Endodermal cell (in vitro differentiated cells): ENCODE data around the gene UQCRFS1. TPM values are rescaled to one million over a fixed set of nuclear protein-coding genes. Genes with fewer than 3 reads are reported as not detected.
"Not testable (repeated sequence)": the region's sequence is repeated elsewhere in the genome, so short reads cannot be mapped to it uniquely, and the experiment has no call there.

Experiments used
- DNase-seq: peaks from one replicate; pipeline ENCODE4 v3.0.0-alpha.2; 2017
- H3K27ac ChIP-seq: 2 replicates; pipeline ENCODE4 v1.5.1; 2013; ENCODE audit warnings: mild to moderate bottlenecking, low read depth, low read length, moderate library complexity
- H3K27me3 ChIP-seq: 2 replicates; pipeline ENCODE4 v1.6.1; 2013; ENCODE audit warnings: mild to moderate bottlenecking, low read length, moderate library complexity; ENCODE audit not compliant: insufficient read depth, control insufficient read depth, poor library complexity, severe bottlenecking
- H3K36me3 ChIP-seq: 2 replicates; pipeline ENCODE4 v1.7.0; 2013; ENCODE audit warnings: mild to moderate bottlenecking, low read length, moderate library complexity; ENCODE audit not compliant: control insufficient read depth, insufficient read depth
- H3K4me1 ChIP-seq: one replicate; pipeline ENCODE4 v1.7.0; 2013; ENCODE audit warnings: low read length; ENCODE audit not compliant: control insufficient read depth, insufficient read depth
- H3K4me3 ChIP-seq: 2 replicates; pipeline ENCODE4 v1.5.1; 2013; ENCODE audit warnings: mild to moderate bottlenecking, low read length, moderate library complexity
- H3K9ac ChIP-seq: 2 replicates; pipeline ENCODE4 v1.6.1; 2013; ENCODE audit warnings: mild to moderate bottlenecking, low read length, moderate library complexity; ENCODE audit not compliant: poor library complexity, severe bottlenecking; ENCODE audit errors: extremely low read depth
- H3K9me3 ChIP-seq: 2 replicates; pipeline ENCODE4 v1.6.1; 2013; ENCODE audit warnings: mild to moderate bottlenecking, low read length, moderate library complexity; ENCODE audit not compliant: control insufficient read depth
- H3K27ac Mint-ChIP-seq: 2 replicates; pipeline ENCODE4 v1.8.0; 2020; ENCODE audit warnings: mixed read lengths
- H3K27me3 Mint-ChIP-seq: 2 replicates; pipeline ENCODE4 v1.8.0; 2021; ENCODE audit warnings: mild to moderate bottlenecking, mixed read lengths; ENCODE audit not compliant: insufficient read depth
- H3K36me3 Mint-ChIP-seq: 2 replicates; pipeline ENCODE4 v1.8.0; 2020; ENCODE audit warnings: low read depth, mixed read lengths
- H3K4me1 Mint-ChIP-seq: 2 replicates; pipeline ENCODE4 v1.8.0; 2020; ENCODE audit warnings: mixed read lengths
- H3K4me3 Mint-ChIP-seq: 2 replicates; pipeline ENCODE4 v1.8.0; 2020; ENCODE audit warnings: mild to moderate bottlenecking, moderate library complexity, mixed read lengths
- H3K9me3 Mint-ChIP-seq: 2 replicates; pipeline ENCODE4 v1.8.0; 2020; ENCODE audit warnings: mild to moderate bottlenecking, mixed read lengths
- CTCF ChIP-seq: fragments of 200-600 bp; sonication (generic); conservative IDR thresholded peaks from 2 replicates; pipeline ENCODE4 v1.5.0; 2021; ENCODE audit warnings: antibody characterized with exemption, mild to moderate bottlenecking
- WGBS, 2 experiments: methylation state at CpG; one replicate each; pipeline versions ENCODE4 v1.1.5 to v1.1.7; 2013; ENCODE audit warnings: missing lambda C conversion rate in 2 of 2, mixed read lengths in 1 of 2; ENCODE audit not compliant: insufficient coverage in 1 of 2, insufficient read length in 1 of 2; 5-methylcytosine and 5-hydroxymethylcytosine counted together
- total RNA-seq, 2 donors: library from RNA; stranded (reverse); fragmentation: NEBNext Ultra II Directional in 1 of 2; extraction: Animal tissue kit (Norgen Biotek cat#: 25700) in 1 of 2; gene quantifications; 2 replicates in 1 of 2; 3 replicates in 1 of 2; pipeline ENCODE4 v1.2.1, GENCODE V29; 2021

The UQCRFS1 gene
- total RNA-seq, 2 donors from 2014 or later: 32.4 to 32.7 TPM

- WGBS, 2 experiments: 73 to 83% methylated on average over 1 to 2 of the region's 2 CpGs
- Histone ChIP-seq H3K4me1 (peaks cover 5% of the 10 kb centered on the region), H3K9me3 (peaks cover 6% of the 10 kb centered on the region), H3K27ac (no peak overlapping the region), H3K27me3 (peaks cover 8% of the 10 kb centered on the region), H3K36me3 (peaks cover 7% of the 10 kb centered on the region), H3K4me3 (no peak overlapping the region), H3K9ac (no peak overlapping the region)
- DNase-seq: no peak
- H3K4me3 Mint-ChIP-seq: no peak overlapping the region
- H3K4me1 Mint-ChIP-seq: peaks cover 23% of the 10 kb centered on the region
- no peak for TF ChIP-seq CTCF
- peaks cover 15% of the 10 kb centered on the region for H3K27me3 Mint-ChIP-seq
- peaks cover 17% of the 10 kb centered on the region for H3K36me3 Mint-ChIP-seq
- no peak overlapping the region for H3K27ac Mint-ChIP-seq
- peaks cover 5% of the 10 kb centered on the region for H3K9me3 Mint-ChIP-seq
Observed at GRCh38 chr19:29214411-29214810, 1.5 kb upstream of the UQCRFS1 start.

- peak overlapping the region; percentile 90 for H3K4me3 Mint-ChIP-seq
- peaks cover 5% of the 10 kb centered on the region for H3K9me3 Mint-ChIP-seq
- no peak for DNase-seq
- H3K27me3 Mint-ChIP-seq: no peaks in the 10 kb centered on the region
- H3K36me3 ChIP-seq: peaks cover 20% of the 10 kb centered on the region
- H3K27ac Mint-ChIP-seq: peak overlapping the region; percentile 97
- 0% methylated on average over 5 to 6 of the region's 7 CpGs for WGBS, 2 experiments
- H3K27ac ChIP-seq: peak overlapping the region; percentile 77
- TF ChIP-seq CTCF: no peak
- no peaks in the 10 kb centered on the region for H3K27me3 ChIP-seq
- peaks cover 22% of the 10 kb centered on the region for H3K36me3 Mint-ChIP-seq
- H3K4me1 ChIP-seq: peaks cover 5% of the 10 kb centered on the region
- peak overlapping the region; percentile 100 for H3K4me3 ChIP-seq
- peaks cover 6% of the 10 kb centered on the region for H3K9me3 ChIP-seq
- H3K9ac ChIP-seq: peak overlapping the region; percentile 99
- peaks cover 35% of the 10 kb centered on the region for H3K4me1 Mint-ChIP-seq
Observed at GRCh38 chr19:29212356-29212647, 649 bp downstream of the UQCRFS1 start.

- Mint-ChIP-seq H3K36me3 (peaks cover 27% of the 10 kb centered on the region), H3K27ac (peak overlapping the region; percentile 97), H3K4me1 (peaks cover 36% of the 10 kb centered on the region), H3K27me3 (no peaks in the 10 kb centered on the region), H3K4me3 (peak overlapping the region; percentile 90), H3K9me3 (peaks cover 5% of the 10 kb centered on the region)
- no peaks in the 10 kb centered on the region for H3K27me3 ChIP-seq
- peaks cover 6% of the 10 kb centered on the region for H3K9me3 ChIP-seq
- no peak for TF ChIP-seq CTCF
- peaks cover 3% of the 10 kb centered on the region for H3K4me1 ChIP-seq
- peak overlapping the region; percentile 100 for H3K4me3 ChIP-seq
- peak overlapping the region; percentile 99 for H3K9ac ChIP-seq
- no peak overlapping the region for H3K27ac ChIP-seq
- no peak for DNase-seq
- 31 to 61% methylated on average over 9 to 18 of the region's 18 CpGs for WGBS, 2 experiments
- H3K36me3 ChIP-seq: peaks cover 26% of the 10 kb centered on the region
Observed at GRCh38 chr19:29211562-29212355, 1.2 kb downstream of the UQCRFS1 start.

- H3K27me3 ChIP-seq, H3K4me1 ChIP-seq, H3K27ac ChIP-seq, H3K9me3 ChIP-seq, H3K27me3 Mint-ChIP-seq, H3K9ac ChIP-seq, H3K9me3 Mint-ChIP-seq, DNase-seq, H3K27ac Mint-ChIP-seq: not testable (repeated sequence)
- Histone ChIP-seq H3K4me3 (peak overlapping the region; percentile 100), H3K36me3 (peaks cover 32% of the 10 kb centered on the region)
- peaks cover 34% of the 10 kb centered on the region for H3K36me3 Mint-ChIP-seq
- 100% methylated on average over 2 of the region's 3 CpGs for WGBS, 2 experiments
- peak overlapping the region; percentile 90 for H3K4me3 Mint-ChIP-seq
- peaks cover 36% of the 10 kb centered on the region for H3K4me1 Mint-ChIP-seq
Observed at GRCh38 chr19:29211041-29211440, 1.9 kb downstream of the UQCRFS1 start.

GRCh38 chr19:29210502-29210901 lies 2.4 kb downstream of the UQCRFS1 start:
- WGBS, 2 experiments: 89% methylated on average over 2 of the region's 3 CpGs; no CpG with 5 or more reads in 1 of the 2 experiments
- not testable (repeated sequence) for H3K27ac ChIP-seq, DNase-seq, H3K4me3 ChIP-seq, H3K4me1 ChIP-seq, H3K4me3 Mint-ChIP-seq, H3K9me3 ChIP-seq, H3K9me3 Mint-ChIP-seq, H3K9ac ChIP-seq, H3K27ac Mint-ChIP-seq, H3K27me3 ChIP-seq, H3K27me3 Mint-ChIP-seq
- Mint-ChIP-seq H3K36me3 (peaks cover 39% of the 10 kb centered on the region), H3K4me1 (peaks cover 37% of the 10 kb centered on the region)
- peaks cover 38% of the 10 kb centered on the region for H3K36me3 ChIP-seq
